CD4-positive, alpha-beta T cell (primary cell): ENCODE measurements around the gene CFLAR. TPM values are rescaled to one million over a fixed set of nuclear protein-coding genes. Genes with fewer than 3 reads are reported as not detected.

Source experiments
- ATAC-seq: fragments of 200-7000 bp; cut with Tn5 transposase; one replicate; pipeline ENCODE4 v1.10.0; 2022; ENCODE audit warnings: mild to moderate bottlenecking; ENCODE audit not compliant: poor library complexity
- CTCF ChIA-PET: fragments of 350-600 bp; sonication (Branson Sonifier 250); formaldehyde crosslinking; loops from one replicate; lab custom pipeline; 2021; ENCODE audit warnings: antibody characterized with exemption, inconsistent platforms; lab: Charles Lee
- POLR2A ChIA-PET: fragments of 350-600 bp; sonication (Branson Sonifier 250); formaldehyde crosslinking; loops from one replicate; lab custom pipeline; 2021; ENCODE audit warnings: antibody characterized with exemption, inconsistent platforms; lab: Charles Lee
- DNase-seq, 14 experiments: peaks; one replicate each; pipeline ENCODE4 v3.0.0-alpha.2; 2013 to 2020; ENCODE audit warnings: mixed read lengths in 2 of 14
- H3K27ac ChIP-seq, 2 donors: one replicate each; pipeline versions ENCODE4 v1.5.1 to v1.7.0; 2013; ENCODE audit warnings: low read length in 2 of 2, low read depth in 1 of 2, mild to moderate bottlenecking in 1 of 2
- H3K27me3 ChIP-seq, 2 experiments: 1 replicate in 1 of 2; 2 replicates in 1 of 2; pipeline versions ENCODE4 v1.6.1 to v1.7.0; 2013; ENCODE audit warnings: low read length in 2 of 2, control low read depth in 1 of 2, mild to moderate bottlenecking in 1 of 2, moderate library complexity in 1 of 2; ENCODE audit not compliant: insufficient read depth in 2 of 2, control insufficient read depth in 1 of 2
- H3K36me3 ChIP-seq: one replicate; pipeline ENCODE4 v1.6.1; 2013; ENCODE audit warnings: low read length, control low read depth; ENCODE audit not compliant: insufficient read depth
- H3K4me1 ChIP-seq: one replicate; pipeline ENCODE4 v1.6.1; 2013; ENCODE audit warnings: low read length, control low read depth; ENCODE audit not compliant: insufficient read depth
- H3K4me3 ChIP-seq: one replicate; pipeline ENCODE4 v1.5.1; 2013; ENCODE audit warnings: mild to moderate bottlenecking, low read length, moderate library complexity
- H3K9me3 ChIP-seq, 2 experiments: 1 replicate in 1 of 2; 2 replicates in 1 of 2; pipeline versions ENCODE4 v1.6.1 to v1.7.0; 2013; ENCODE audit warnings: low read length in 2 of 2, mild to moderate bottlenecking in 2 of 2, control low read depth in 1 of 2, moderate library complexity in 1 of 2; ENCODE audit not compliant: control insufficient read depth in 1 of 2, insufficient read depth in 1 of 2
- H3K27ac Mint-ChIP-seq: one replicate; pipeline ENCODE4 v1.8.0; 2020; ENCODE audit warnings: mixed read lengths
- H3K27me3 Mint-ChIP-seq: one replicate; pipeline ENCODE4 v1.8.0; 2021; ENCODE audit warnings: mixed read lengths
- H3K36me3 Mint-ChIP-seq: one replicate; pipeline ENCODE4 v1.8.0; 2021; ENCODE audit warnings: low read depth, mixed read lengths
- H3K4me1 Mint-ChIP-seq: one replicate; pipeline ENCODE4 v1.8.0; 2021; ENCODE audit warnings: low read depth, mixed read lengths
- H3K4me3 Mint-ChIP-seq: one replicate; pipeline ENCODE4 v1.8.0; 2020; ENCODE audit warnings: mild to moderate bottlenecking, mixed read lengths
- H3K9me3 Mint-ChIP-seq: one replicate; pipeline ENCODE4 v1.8.0; 2020; ENCODE audit warnings: mixed read lengths
- intact Hi-C, 2 experiments: fragments of 100-400 bp; cut with DNase I in 1 of 2; cut with micrococcal nuclease in 1 of 2; formaldehyde crosslinking; loops; one replicate each; pipeline versions ENCODE4 v1.15.1 to v1.9.0; 2023 to 2025; cut with DNase I, micrococcal nuclease
- total RNA-seq, 174 experiments: library from RNA in 2 of 174; stranded (reverse) in 2 of 174; gene quantifications; one replicate each; pipeline ENCODE4 v1.2.3 and lab custom pipeline; 2021 to 2026
- TF ChIP-seq, protein P1 (sequence below): fragments of 200-600 bp; IDR thresholded peaks from one replicate; pipeline ENCODE4 v1.8.0; 2022; ENCODE audit warnings: antibody characterized with exemption, mild to moderate bottlenecking

The CFLAR gene
- total RNA-seq, 2 experiments from 2014 or later = 178 to 181 TPM

DNA sequence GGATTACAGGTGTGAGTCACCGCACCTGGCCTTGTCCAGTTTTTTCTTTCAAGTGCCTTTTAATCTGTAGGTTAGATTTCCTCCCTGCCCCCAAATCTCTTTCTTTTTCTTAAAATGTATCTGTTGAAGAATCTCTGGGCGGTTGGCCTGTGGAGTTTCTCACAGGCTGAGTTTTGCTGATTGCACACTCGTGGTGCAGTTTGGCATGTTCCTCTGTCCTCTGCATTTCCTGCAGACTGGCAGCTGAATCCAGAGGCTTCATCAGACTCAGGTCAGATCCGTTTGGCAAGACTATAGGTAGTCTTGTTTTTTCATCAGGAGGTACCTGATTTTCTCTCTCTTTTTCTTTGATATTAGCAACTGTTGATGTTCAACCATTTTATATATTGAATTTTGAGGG, 72.5 kb downstream of the CFLAR start:
- H3K36me3 Mint-ChIP-seq = peaks cover 75% of the 10 kb centered on the region
- CTCF ChIA-PET = interaction anchor here (0.7 kb wide), 1 partner anchor 44 kb away, joined by 3 read pairs; no protein-coding TSS in a partner anchor
- intact Hi-C loops = no loop called here

DNA sequence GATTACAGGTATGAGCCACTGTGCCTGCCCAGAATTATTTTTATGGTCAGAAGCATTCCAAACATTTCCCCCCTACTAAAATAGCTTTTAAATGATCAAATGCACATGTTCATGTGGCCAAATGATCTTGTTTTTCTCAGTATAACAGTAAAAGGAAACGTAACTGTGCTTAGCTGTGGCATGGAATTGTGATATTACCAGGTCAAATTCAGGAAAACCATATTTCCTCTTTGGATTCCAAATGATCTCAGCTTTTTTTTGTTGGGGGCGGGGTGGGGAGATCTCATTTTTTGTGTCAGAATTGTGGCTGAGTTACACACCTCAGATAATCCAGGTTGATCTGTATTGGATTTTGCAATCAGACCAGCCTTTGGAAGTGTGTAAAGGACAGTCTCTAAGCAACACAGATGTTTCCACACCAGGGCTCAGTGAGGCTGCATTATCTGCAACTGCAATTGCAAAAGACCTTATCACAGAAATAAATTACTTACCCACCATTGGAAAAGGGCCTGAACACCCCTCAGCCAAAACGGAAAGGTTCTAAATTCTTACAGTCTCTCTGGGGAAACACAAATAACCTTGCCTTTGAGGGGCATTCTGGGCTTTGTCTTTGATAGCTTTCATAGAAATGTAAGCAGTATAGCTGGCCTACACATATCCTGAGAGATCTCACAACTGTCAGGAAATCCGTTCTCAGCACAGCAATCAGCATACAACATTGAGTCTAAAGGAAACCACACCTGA, 75.3 kb downstream of the CFLAR start:
- no peaks in the 10 kb centered on the region for H3K27me3 Mint-ChIP-seq
- H3K27me3 ChIP-seq = no peaks in the 10 kb centered on the region
- peaks cover 52% of the 10 kb centered on the region for H3K36me3 ChIP-seq
- H3K9me3 ChIP-seq = no peaks in the 10 kb centered on the region
- ChIA-PET CTCF (interaction anchor here (3.5 to 6.4 kb wide), 2 partner anchors 8 to 41 kb away, joined by 25 to 50 read pairs; partner anchors contain the start of gene CASP10), POLR2A (interaction anchor here (0.6 to 3.0 kb wide), 11 partner anchors 8 to 372 kb away, joined by 3 to 32 read pairs (median 5); partner anchors contain the start of genes CASP10, CASP8, CFLAR and CLK1)
- H3K27ac Mint-ChIP-seq = peak overlapping the region; percentile 91
- intact Hi-C loops = loop anchor here in 1 of 2 experiments (1.0 kb wide), 1 partner anchor 8 kb away; the partner anchor contains the start of gene CASP10
- H3K4me1 ChIP-seq = peaks cover 80% of the 10 kb centered on the region
- H3K4me1 Mint-ChIP-seq = peaks cover 88% of the 10 kb centered on the region
- TF ChIP-seq, protein P1, sequence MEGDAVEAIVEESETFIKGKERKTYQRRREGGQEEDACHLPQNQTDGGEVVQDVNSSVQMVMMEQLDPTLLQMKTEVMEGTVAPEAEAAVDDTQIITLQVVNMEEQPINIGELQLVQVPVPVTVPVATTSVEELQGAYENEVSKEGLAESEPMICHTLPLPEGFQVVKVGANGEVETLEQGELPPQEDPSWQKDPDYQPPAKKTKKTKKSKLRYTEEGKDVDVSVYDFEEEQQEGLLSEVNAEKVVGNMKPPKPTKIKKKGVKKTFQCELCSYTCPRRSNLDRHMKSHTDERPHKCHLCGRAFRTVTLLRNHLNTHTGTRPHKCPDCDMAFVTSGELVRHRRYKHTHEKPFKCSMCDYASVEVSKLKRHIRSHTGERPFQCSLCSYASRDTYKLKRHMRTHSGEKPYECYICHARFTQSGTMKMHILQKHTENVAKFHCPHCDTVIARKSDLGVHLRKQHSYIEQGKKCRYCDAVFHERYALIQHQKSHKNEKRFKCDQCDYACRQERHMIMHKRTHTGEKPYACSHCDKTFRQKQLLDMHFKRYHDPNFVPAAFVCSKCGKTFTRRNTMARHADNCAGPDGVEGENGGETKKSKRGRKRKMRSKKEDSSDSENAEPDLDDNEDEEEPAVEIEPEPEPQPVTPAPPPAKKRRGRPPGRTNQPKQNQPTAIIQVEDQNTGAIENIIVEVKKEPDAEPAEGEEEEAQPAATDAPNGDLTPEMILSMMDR = no peak
- peak overlapping the region; percentile 80 for H3K4me3 Mint-ChIP-seq
- H3K27ac ChIP-seq = peak overlapping the region; percentile 49 to 71
- H3K4me3 ChIP-seq = peak overlapping the region; percentile 4
- peaks cover 84% of the 10 kb centered on the region for H3K36me3 Mint-ChIP-seq
- ATAC-seq = peak; percentile 89
- DNase-seq = peak in 5 of 14 experiments; percentile 11 to 74 (median 60)
- no peaks in the 10 kb centered on the region for H3K9me3 Mint-ChIP-seq

More for the DNA sequence above, 72.5 kb downstream of the CFLAR start:
- POLR2A ChIA-PET = no interaction called here
- Histone ChIP-seq H3K27ac (peak overlapping the region in 1 of 2 donors; percentile 9), H3K27me3 (no peaks in the 10 kb centered on the region), H3K4me1 (peaks cover 77% of the 10 kb centered on the region), H3K9me3 (no peaks in the 10 kb centered on the region), H3K36me3 (peaks cover 42% of the 10 kb centered on the region), H3K4me3 (no peak overlapping the region)
- H3K27ac Mint-ChIP-seq = peak overlapping the region; percentile 91
- ATAC-seq = no peak
- peak overlapping the region; percentile 46 for H3K4me3 Mint-ChIP-seq
- H3K4me1 Mint-ChIP-seq = peaks cover 86% of the 10 kb centered on the region
- no peak for DNase-seq
- TF ChIP-seq, protein P1 = no peak
- no peaks in the 10 kb centered on the region for H3K9me3 Mint-ChIP-seq
- H3K27me3 Mint-ChIP-seq = no peaks in the 10 kb centered on the region

DNA sequence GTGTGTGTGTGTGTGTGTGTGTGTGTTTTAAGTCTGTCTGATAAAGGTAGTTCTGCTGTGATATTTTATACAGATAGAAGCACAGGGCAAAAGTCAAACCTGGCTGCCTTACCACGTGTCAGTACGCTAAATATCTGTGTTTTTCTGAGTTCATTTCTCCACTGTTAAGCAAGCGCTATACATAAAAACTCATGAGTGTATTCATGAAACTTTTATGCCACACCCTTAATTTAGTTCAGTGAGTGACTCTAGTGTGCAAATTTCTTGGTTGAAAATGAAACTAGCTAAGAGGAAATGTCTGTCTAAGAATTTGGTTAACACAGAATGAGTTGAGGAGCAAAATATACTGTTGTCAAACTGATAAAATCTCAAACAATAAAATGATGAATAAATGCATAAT, 78.1 kb downstream of the CFLAR start:
- Histone ChIP-seq H3K9me3 (no peaks in the 10 kb centered on the region), H3K27ac (peak overlapping the region; percentile 51 to 65), H3K36me3 (peaks cover 52% of the 10 kb centered on the region), H3K4me1 (peaks cover 60% of the 10 kb centered on the region), H3K27me3 (no peaks in the 10 kb centered on the region), H3K4me3 (no peak overlapping the region)
- POLR2A ChIA-PET = interaction anchor here (0.5 to 2.6 kb wide), 15 partner anchors 8 to 1441 kb away, joined by 3 to 21 read pairs (median 4); partner anchors contain the start of genes CASP10, CASP8, CFLAR and CLK1
- ATAC-seq (peak; percentile 68), DNase-seq (peak in 3 of 14 experiments; percentile 37 to 72 (median 42))
- CTCF ChIA-PET = interaction anchor here (0.9 to 6.4 kb wide), 3 partner anchors 11 to 39 kb away, joined by 3 to 50 read pairs (median 26); partner anchors contain the start of gene CASP10
- no peaks in the 10 kb centered on the region for H3K27me3 Mint-ChIP-seq
- H3K9me3 Mint-ChIP-seq = no peaks in the 10 kb centered on the region
- peak overlapping the region; percentile 91 for H3K27ac Mint-ChIP-seq
- intact Hi-C loops = no loop called here
- H3K4me1 Mint-ChIP-seq = peaks cover 78% of the 10 kb centered on the region
- H3K4me3 Mint-ChIP-seq = peak overlapping the region; percentile 68
- H3K36me3 Mint-ChIP-seq = peaks cover 82% of the 10 kb centered on the region
- TF ChIP-seq, protein P1 = no peak
